Measurements from ENCODE around the gene RPS6KA4.

DNA sequence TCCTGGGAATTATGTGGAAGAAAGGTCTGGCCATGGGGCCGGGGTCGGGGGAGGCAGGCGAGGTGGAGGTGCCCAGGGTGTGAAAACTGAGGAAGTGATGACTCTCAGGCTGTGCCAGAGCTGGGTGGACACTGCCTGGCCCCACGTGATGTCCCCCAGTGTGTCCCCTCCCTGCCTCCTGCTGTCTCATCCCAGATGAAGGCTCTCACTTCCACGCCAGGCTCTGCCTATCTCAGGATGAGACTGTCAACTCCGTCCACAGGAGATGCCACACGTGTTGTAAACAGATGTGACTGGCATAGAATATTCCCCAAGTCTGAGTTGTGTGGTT is 51.4 kb downstream of the RPS6KA4 start:
- TF ChIP-seq, protein P1, sequence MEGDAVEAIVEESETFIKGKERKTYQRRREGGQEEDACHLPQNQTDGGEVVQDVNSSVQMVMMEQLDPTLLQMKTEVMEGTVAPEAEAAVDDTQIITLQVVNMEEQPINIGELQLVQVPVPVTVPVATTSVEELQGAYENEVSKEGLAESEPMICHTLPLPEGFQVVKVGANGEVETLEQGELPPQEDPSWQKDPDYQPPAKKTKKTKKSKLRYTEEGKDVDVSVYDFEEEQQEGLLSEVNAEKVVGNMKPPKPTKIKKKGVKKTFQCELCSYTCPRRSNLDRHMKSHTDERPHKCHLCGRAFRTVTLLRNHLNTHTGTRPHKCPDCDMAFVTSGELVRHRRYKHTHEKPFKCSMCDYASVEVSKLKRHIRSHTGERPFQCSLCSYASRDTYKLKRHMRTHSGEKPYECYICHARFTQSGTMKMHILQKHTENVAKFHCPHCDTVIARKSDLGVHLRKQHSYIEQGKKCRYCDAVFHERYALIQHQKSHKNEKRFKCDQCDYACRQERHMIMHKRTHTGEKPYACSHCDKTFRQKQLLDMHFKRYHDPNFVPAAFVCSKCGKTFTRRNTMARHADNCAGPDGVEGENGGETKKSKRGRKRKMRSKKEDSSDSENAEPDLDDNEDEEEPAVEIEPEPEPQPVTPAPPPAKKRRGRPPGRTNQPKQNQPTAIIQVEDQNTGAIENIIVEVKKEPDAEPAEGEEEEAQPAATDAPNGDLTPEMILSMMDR (conservative IDR thresholded peaks at IDR 0.05; ENCODE audit: low read length), result no peak
- no peak for TF ChIP-seq EZH2phosphoT487 (IDR thresholded peaks at IDR 0.05; ENCODE audit: borderline replicate concordance, low read depth, low read length)

Data from OCI-LY7 (cell line).